Thyroid gland (tissue), 4 donors: ENCODE data around the gene MN1. TPM values are rescaled to one million over a fixed set of nuclear protein-coding genes. Genes with fewer than 3 reads are reported as not detected.

ENCODE experiments used
- DNase-seq, 2 donors: peaks; one replicate each; pipeline ENCODE4 v3.0.0-alpha.2; 2019
- H3K27ac ChIP-seq, 3 donors: fragments of 200-600 bp; sonication (generic); 1 replicate in 2 of 3; 2 replicates in 1 of 3; pipeline ENCODE4 v1.5.1; 2016 to 2019; ENCODE audit warnings: mild to moderate bottlenecking in 1 of 3, moderate library complexity in 1 of 3
- H3K27me3 ChIP-seq: fragments of 200-600 bp; sonication (generic); one replicate; pipeline ENCODE4 v1.5.1; 2019
- H3K36me3 ChIP-seq, 2 donors: fragments of 200-600 bp; sonication (generic); one replicate each; pipeline ENCODE4 v1.5.1; 2016 to 2019
- H3K4me1 ChIP-seq, 2 donors: fragments of 200-600 bp; sonication (generic); one replicate each; pipeline ENCODE4 v1.5.1; 2017 to 2019
- H3K4me3 ChIP-seq, 3 donors: fragments of 200-600 bp; sonication (generic); replicated peaks in 1 of 3; 1 replicate in 2 of 3; 2 replicates in 1 of 3; pipeline ENCODE4 v1.5.1; 2016; ENCODE audit warnings: mild to moderate bottlenecking in 1 of 3
- H3K9me3 ChIP-seq: fragments of 200-600 bp; sonication (generic); one replicate; pipeline ENCODE4 v1.5.1; 2017
- CTCF ChIP-seq, 6 experiments: fragments of 200-600 bp in 3 of 6; fragments of 450-650 bp in 3 of 6; sonication (generic) in 3 of 6; IDR thresholded peaks; one replicate each; pipeline ENCODE4 v1.5.1; 2016 to 2019; ENCODE audit warnings: antibody characterized with exemption in 6 of 6, mild to moderate bottlenecking in 2 of 6, inconsistent platforms in 1 of 6, moderate library complexity in 1 of 6
- POLR2A ChIP-seq, 2 donors: fragments of 450-650 bp; IDR thresholded peaks; one replicate each; pipeline ENCODE4 v1.6.1; 2017; ENCODE audit warnings: antibody characterized with exemption in 2 of 2, mild to moderate bottlenecking in 2 of 2, moderate library complexity in 1 of 2
- WGBS, 2 donors: methylation state at CpG; one replicate each; pipeline ENCODE4 v1.1.5; 2017; 5-methylcytosine and 5-hydroxymethylcytosine counted together
- intact Hi-C: fragments of 100-400 bp; cut with DNase I; formaldehyde crosslinking; loops from one replicate; pipeline ENCODE4 v1.15.1; 2023
- total RNA-seq, 4 donors: library from RNA; depleted of rRNA; stranded (reverse); fragments of >200 nt; gene quantifications; one replicate each; pipeline ENCODE4 v1.2.3, GENCODE V29; 2016

The MN1 gene
- total RNA-seq, 4 donors from 2014 or later, result 2.5 to 4.5 (median 2.9) TPM

DNA sequence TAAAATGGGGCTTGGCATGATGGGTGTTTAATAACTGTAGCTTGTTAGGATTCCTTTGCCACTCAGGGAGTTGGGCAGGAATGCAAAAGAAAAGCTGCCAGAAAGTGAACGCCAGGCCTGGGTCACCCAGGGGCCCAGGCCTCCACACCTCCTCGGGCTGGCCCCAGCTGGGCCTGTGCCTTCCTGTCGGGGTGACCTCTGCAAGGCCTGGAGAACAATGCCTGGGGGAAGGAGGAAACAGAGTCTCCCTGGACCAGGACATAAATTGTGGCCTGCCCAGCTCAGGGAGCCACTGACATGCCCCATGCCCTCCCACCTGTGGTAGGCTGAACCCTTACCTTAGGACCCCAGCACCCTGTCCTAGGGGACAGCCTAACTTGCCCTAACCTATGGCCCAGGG, 21.9 kb downstream of the MN1 start:
- WGBS, 2 donors, result 53 to 58% methylated on average over 3 of the region's 3 CpGs
- no peaks in the 10 kb centered on the region for H3K27me3 ChIP-seq
- H3K27ac ChIP-seq, result peak overlapping the region in 1 of 3 donors; percentile 57
- no peaks in the 10 kb centered on the region for H3K36me3 ChIP-seq
- intact Hi-C loops, result no loop called here
- H3K4me3 ChIP-seq, result no peak overlapping the region
- TF ChIP-seq POLR2A (IDR thresholded peaks at IDR 0.05), result no peak
- peaks cover 0 to 4% of the 10 kb centered on the region in 2 donors for H3K4me1 ChIP-seq
- no peak for DNase-seq
- H3K9me3 ChIP-seq, result no peaks in the 10 kb centered on the region

DNA sequence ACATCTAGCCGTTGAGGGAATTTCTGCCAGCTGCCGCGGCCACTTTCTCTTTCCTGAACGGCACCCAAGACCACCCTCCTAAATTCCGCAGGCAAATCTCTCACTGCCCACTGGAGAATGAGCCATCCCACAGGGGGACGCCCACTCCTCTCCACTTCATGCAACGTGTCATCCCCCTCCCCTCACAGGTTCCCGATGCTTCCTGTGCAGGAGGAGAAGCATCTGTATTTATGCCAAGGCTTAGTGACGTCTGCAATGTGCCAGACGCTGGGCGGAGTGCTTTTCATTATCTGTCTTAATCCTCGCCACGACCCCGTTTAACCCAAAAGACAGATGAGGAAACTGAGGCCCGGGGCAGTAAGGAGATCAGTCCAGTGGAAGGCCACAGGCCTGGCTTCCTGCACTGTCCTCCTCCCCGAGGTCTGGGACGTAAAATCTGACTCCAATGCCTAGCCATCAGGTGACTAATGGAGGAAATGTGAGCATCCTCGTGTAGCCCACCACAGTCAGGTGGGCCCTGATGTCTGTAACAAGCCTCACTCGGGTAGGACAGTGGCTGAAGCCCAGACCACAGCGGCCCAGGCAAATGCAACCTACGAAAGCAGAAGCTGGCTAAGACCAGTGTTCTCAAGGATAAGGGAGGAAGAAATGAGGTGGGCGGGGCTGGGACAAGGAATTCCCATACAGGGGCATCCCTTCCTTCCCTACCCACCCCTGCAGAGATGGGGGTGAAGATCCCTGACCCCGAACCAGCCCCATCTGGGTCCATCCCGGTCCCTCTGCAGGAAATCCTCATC, 23.1 kb downstream of the MN1 start:
- 56 to 62% methylated on average over 24 of the region's 24 CpGs for WGBS, 2 donors

GRCh38 chr22:27777128-27777527, 24.4 kb downstream of the MN1 start:
- 79 to 85% methylated on average over 9 of the region's 9 CpGs for WGBS, 2 donors
- Histone ChIP-seq H3K9me3 (no peaks in the 10 kb centered on the region), H3K4me3 (no peak overlapping the region), H3K4me1 (peaks cover 0 to 4% of the 10 kb centered on the region in 2 donors), H3K27me3 (no peaks in the 10 kb centered on the region), H3K36me3 (no peaks in the 10 kb centered on the region), H3K27ac (peak overlapping the region in 2 of 3 donors; percentile 33 to 62)
- TF ChIP-seq CTCF (IDR thresholded peaks at IDR 0.05) (no peak), POLR2A (IDR thresholded peaks at IDR 0.05) (no peak)
- DNase-seq, result no peak
- intact Hi-C loops, result no loop called here

More for the DNA sequence above, 23.1 kb downstream of the MN1 start:
- intact Hi-C loops, result no loop called here
- DNase-seq, result no peak
- H3K4me3 ChIP-seq, result no peak overlapping the region
- TF ChIP-seq POLR2A (IDR thresholded peaks at IDR 0.05) (no peak), CTCF (IDR thresholded peaks at IDR 0.05) (no peak)
- no peaks in the 10 kb centered on the region for H3K9me3 ChIP-seq
- H3K4me1 ChIP-seq, result peaks cover 0 to 4% of the 10 kb centered on the region in 2 donors
- peak overlapping the region in 2 of 3 donors; percentile 25 to 57 for H3K27ac ChIP-seq
- H3K27me3 ChIP-seq, result no peaks in the 10 kb centered on the region
- no peaks in the 10 kb centered on the region for H3K36me3 ChIP-seq

DNA sequence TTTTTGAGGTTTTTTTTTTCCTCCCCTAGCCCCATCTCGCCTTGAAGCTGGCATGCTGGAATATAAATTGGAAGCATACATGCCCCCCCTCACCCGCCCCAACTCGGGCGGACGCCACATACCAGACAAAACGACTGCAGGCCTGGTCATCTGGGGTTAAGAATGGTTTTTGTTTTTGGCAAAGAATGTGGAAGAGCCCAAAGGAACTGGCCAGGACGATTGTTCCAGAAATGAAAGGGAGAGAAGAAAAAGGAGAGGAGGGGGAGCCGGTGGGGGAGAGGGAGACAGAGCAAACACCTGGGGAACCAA, 25.0 kb downstream of the MN1 start:
- Histone ChIP-seq H3K27me3 (no peaks in the 10 kb centered on the region), H3K4me3 (no peak overlapping the region), H3K27ac (peak overlapping the region; percentile 19 to 62 (median 33)), H3K36me3 (no peaks in the 10 kb centered on the region), H3K4me1 (peaks cover 0 to 4% of the 10 kb centered on the region in 2 donors), H3K9me3 (no peaks in the 10 kb centered on the region)
- no peak for TF ChIP-seq CTCF (IDR thresholded peaks at IDR 0.05)
- TF ChIP-seq POLR2A (IDR thresholded peaks at IDR 0.05), result no peak
- WGBS, 2 donors, result 43 to 49% methylated on average over 8 of the region's 8 CpGs
- DNase-seq, result no peak
- intact Hi-C loops, result no loop called here

DNA sequence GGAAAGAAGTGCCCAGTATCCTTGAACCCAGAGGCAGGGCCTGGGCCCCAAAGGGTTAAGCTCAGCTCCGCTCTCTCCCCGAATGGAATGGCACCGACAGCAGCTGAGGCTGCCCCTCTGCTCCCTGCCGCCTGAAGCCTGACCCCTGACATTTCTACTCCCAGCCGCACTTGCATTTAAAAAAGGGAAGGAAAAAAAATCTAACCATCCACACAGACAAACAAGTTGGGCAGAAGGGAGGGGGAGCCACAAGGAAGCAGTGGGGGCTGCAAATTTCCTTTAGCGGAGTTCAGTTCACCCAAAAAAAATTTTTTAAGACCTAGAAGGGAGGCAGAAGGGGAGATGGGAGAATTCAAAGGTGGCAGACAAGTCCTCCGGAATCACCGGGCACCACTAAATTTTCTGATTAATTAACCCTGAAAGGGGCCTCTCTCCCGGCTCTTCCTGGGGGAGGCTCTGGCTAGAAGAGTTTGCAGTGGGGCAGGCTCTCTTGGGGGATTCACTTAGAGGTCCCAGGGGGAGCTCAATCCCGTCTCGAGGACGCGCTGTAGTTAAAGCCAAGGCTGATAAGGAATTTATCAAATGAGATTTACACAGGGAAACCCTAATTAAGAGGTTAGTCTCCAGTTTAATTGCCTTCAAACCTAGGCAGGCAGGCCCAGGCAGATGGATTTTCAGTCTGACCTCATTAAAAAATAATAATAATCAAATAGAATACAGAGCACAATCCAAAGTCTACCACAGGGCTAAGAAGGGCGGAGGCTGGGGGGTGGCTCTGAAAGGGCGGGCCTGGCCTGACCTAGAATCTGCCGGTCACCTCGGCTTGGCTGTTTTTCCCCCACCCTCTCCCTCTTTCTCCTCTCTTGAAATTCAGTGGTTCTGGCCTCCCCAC, 25.6 kb downstream of the MN1 start:
- no peak overlapping the region for H3K4me3 ChIP-seq
- intact Hi-C loops, result no loop called here
- H3K36me3 ChIP-seq, result no peaks in the 10 kb centered on the region
- peaks cover 0 to 4% of the 10 kb centered on the region in 2 donors for H3K4me1 ChIP-seq
- DNase-seq, result no peak
- no peaks in the 10 kb centered on the region for H3K27me3 ChIP-seq
- 44 to 56% methylated on average over 17 of the region's 17 CpGs for WGBS, 2 donors
- peak overlapping the region; percentile 19 to 62 (median 33) for H3K27ac ChIP-seq
- no peaks in the 10 kb centered on the region for H3K9me3 ChIP-seq
- TF ChIP-seq CTCF (IDR thresholded peaks at IDR 0.05) (no peak), POLR2A (IDR thresholded peaks at IDR 0.05) (no peak)
